ENCODE data around the gene SCD. TPM values are rescaled to one million over a fixed set of nuclear protein-coding genes. Genes with fewer than 3 reads are reported as not detected.

Gene SCD
- total and polyA plus RNA-seq, 2 of the 13 experiments (the other 11 are each of a cell fraction or from before 2014, with no cell fraction given) = 492 to 512 TPM

- TF ChIP-seq ZNF318 (CRISPR knock-in tag; IDR thresholded peaks at IDR 0.05) (no peak), THRA (CRISPR knock-in tag; IDR thresholded peaks at IDR 0.05; ENCODE audit: borderline replicate concordance) (0 out of 2 replicates have a peak, but pooled peaks have one; percentile 18)
Measured at GRCh38 chr10:100341953-100342626, 4.9 kb upstream of the SCD start (continued).
